NOMO-1 treated with DMSO at 0.1 percent for 48 hours (cell line): ENCODE measurements around the gene CARM1.
"Not testable (repeated sequence)": the region's sequence is repeated elsewhere in the genome, so short reads cannot be mapped to it uniquely, and the experiment has no call there.

Source experiments
- DNase-seq: peaks from one replicate; lab custom pipeline; 2025; ENCODE audit not compliant: unreplicated experiment; lab: John Stamatoyannopoulos, UW

Gene CARM1

DNA sequence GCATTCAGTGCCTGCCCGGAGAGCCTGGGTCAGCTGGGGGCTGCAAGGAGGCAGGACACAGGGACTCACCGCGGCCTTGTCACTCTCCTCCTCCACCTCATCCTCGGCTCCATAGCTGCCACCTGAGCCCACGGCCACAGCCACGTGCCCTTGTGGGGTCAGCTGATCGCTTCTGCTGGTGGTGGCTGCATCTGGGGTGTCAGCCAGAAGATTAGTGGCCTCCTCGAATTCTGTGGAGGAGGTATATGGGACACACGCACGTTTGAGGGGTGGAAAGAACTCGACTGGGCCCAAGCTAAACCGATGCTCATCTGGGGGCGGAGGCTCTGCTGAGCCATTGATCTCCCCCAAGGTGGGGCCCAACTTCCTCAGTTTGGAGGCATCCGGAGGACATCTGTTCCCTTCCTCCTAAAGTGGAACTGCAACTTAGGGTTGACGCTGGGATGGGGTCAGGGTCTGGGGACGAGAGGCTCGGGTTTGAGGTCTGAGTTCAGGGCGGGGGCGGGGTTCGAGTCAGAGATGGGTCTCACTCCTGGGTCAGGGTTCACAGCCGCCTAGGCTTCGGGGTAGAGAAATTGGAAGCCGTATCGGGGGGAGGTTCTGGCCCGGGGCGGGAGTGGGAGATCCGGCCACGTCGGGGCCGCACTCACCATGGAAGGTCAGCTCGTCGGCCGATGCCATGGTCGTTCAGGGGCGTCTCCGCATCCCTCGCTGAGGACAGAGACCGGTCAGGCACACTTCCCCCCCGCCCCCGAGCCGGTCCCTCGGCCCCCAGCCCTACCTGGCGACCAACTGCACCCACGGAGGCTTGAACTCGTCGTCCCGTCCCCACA lies 56.6 kb downstream of the CARM1 start:
- peak; percentile 16 for DNase-seq

DNA sequence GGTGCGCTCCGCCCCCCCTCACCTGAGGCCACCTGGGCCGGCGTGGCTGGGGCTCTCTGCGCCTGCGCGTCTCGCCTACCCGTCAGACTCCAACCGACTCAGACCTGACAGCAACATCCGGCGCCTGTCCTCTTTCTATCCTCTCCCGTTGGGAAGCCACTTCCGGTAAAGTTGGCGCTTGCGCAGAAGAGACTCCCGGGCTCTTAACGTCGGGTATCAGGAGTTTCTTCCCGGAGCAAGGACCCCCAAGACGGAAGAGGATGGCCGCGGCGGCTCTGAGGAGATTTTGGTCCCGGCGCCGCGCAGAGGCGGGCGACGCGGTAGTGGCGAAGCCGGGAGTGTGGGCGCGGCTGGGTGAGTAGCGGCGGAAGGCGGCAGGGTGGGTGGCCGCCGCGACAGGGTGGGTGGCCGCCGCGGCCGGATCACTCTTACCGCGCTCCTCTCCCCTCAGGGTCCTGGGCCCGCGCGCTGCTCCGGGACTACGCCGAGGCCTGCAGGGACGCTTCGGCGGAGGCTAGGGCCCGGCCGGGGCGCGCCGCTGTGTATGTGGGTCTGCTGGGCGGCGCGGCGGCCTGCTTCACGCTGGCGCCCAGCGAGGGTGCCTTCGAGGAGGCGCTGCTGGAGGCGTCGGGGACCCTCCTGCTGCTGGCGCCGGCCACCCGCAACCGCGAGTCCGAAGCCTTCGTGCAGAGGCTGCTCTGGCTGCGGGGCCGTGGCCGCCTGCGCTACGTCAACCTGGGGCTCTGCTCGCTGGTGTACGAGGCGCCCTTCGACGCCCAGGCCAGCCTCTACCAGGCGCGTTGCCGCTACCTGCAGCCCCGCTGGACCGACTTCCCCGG lies 57.4 kb downstream of the CARM1 start, which contains the start of the genes TIMM29 and YIPF2:
TIMM29 (plus strand) TSS at position 249 of the 839 bp plus-strand sequence; CDS start at position 261, 12 bp downstream.
YIPF2 (minus strand) TSS at position 77 of the 839 bp plus-strand sequence. CDS start 229 bp downstream, outside the sequence.
- peak; percentile 96 for DNase-seq

DNA sequence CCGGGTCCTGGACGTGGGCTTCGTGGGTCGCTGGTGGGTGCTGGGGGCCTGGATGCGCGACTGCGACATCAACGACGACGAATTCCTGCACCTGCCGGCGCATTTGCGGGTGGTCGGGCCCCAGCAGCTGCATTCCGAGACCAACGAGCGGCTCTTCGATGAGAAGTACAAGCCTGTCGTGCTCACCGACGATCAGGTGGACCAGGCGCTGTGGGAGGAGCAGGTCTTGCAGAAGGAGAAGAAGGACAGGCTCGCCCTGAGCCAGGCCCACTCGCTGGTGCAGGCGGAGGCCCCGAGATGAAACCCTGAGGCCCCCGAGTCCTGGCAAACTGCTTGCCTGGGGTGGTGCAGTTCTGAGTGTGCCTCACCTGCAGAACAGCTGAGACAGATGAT lies 58.0 kb downstream of the CARM1 start:
- DNase-seq, result no peak

DNA sequence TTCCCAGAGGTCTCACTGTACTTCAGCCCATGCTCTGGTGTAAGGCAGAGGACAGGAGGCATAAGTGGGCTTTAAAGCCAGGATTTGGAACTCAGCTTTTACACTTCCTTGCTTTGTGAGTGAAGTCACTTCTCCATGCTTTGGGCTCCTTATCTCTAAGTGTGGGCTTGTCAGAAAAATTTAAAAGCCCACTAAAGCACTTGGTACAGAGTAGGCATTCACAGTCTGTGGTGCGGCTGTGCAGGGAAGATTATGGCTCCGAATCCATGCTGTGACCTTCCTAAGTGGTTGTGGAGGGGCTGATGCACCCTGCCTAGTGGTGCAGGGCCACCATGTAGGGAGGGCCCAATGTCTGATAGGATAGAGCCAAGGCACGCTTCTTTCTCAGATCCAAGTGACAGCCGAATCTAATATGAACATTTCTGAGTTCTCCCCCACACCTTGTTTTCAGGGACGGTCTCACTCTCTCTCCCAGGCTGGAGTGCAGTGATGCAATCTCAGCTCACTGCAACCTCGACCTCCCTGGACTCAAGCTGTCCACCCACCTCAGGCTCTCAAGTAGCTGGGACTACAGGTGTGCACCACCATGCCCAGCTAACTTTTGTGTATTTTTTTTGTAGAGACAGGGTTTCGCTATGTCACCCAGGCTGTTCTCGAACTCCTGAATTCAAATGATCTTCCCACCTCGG lies 64.2 kb downstream of the CARM1 start:
- DNase-seq, result no peak

DNA sequence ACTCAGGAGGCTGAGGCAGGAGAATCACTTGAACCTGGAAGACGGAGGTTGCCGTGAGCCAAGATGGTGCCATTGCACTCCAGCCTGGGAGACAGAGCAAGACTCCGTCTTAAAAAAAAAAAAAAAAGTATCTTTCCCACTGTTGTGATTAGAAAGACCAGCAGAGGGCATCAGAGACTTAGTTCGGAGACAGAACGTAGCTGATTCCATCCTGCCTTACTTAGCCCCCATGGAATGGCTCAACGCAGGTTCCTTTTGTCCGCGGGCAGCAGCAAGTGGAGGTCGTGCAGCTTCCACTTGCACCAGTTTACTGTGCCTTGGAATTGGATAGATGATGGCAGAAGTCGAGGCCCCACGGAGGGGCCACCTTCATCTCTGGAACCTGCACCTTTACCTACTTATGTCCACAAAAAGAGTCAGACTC lies 65.3 kb downstream of the CARM1 start:
- peak; percentile 69 for DNase-seq

DNA sequence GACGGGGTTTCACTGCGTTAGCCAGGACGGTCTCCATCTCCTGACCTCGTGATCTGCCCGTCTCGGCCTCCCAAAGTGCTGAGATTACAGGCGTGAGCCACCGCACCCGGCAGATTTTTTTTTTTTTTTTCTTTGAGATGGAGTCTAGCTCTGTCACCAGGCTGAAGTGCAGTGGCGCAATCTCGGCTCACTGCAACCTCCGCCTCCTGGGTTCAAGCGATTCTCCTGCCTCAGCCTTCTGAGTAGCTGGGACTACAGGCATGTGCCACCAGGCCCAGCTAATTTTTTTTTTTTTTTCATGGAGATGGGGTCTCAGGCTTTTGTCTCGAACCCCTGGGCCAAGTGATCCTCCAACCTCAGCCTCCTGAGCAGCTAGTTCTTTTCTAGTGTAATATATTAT lies 70.3 kb downstream of the CARM1 start:
- not testable (repeated sequence) for DNase-seq

DNA sequence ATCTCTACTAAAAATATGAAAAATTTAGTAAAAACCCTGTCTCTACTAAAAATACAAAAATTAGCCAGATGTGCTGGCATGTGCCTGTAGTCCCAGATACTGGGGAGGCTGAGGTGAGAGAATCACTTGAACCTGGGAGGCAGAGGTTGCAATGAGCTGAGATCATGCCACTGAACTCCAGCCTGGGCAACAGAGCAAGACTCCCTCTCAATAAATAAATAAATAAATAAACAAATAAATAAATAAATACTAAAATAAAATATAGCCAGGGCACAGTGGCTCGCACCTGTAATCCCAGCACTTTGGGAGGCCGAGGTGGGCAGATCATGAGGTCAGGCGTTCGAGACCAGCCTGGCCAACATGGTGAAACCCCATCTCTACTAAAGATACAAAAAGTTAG lies 72.1 kb downstream of the CARM1 start:
- DNase-seq, result not testable (repeated sequence)

DNA sequence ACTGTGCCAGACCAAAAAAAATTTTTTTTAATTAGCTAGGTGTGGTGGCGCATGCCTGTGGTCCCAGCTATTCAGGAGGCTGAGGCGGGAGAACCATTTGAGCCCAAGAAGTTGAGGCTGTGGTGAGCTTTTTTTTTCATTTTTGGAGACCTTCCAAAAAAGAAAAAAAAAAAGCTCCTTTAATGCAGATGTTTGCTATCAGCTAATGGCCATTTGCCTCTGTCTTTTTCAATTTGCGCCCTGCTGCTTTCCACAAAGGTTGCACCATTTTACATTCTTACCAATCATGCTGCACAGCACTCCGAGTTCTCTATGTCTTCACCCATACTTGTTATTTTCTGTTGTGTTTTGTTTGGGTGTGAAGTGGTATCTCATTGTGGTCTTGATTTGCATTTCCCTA lies 73.9 kb downstream of the CARM1 start:
- DNase-seq, result no peak

DNA sequence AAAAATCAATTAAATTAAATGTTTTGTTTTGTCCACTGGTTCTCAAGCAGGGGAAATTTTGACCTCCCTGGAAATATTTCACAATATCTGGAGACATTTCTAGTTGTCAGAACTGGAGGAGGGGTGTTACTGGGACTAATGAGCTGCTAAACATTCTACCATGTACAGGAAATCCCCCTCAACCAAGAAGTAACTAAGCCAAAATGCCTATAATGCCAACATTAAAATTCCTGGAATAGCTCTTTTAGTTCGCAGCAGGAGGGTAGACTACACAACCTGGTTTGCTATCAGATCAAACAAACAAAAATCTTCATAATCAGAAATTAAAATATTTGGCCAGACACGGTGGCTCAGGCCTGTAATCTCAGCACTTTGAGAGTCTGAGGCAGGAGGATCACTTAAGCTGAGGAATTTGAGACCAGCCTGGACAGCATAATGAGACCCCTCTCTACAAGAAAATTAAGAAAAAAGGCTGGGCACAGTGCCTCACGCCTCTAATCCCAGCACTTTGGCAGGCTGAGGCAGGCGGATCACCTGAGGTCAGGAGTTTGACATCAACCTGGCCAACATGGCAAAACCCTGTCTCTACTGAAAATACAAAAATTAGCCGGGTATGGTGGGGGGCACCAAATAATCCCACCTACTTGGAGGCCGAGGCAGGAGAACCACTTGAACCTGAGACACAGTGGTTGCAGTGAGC lies 75.8 kb downstream of the CARM1 start:
- no peak for DNase-seq

DNA sequence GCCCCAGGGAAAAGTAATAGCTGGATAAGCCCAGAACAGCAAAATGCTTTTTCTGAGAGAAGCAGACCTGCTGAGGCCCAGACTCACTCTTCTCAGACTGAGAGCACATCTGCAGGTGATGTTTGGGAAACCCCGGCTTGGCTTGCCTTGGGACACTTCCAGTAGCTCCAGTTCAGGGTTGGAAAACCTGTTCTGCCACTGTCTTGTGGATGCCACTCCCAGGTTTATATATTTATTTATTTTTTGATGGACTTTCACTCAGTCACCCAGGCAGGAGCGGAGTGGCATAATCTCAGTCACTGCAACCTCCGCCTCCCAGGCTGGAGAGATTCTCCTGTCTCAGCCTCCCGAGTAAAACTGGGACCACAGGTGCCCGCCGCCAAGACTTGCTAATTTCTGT lies 81.5 kb downstream of the CARM1 start:
- no peak for DNase-seq

DNA sequence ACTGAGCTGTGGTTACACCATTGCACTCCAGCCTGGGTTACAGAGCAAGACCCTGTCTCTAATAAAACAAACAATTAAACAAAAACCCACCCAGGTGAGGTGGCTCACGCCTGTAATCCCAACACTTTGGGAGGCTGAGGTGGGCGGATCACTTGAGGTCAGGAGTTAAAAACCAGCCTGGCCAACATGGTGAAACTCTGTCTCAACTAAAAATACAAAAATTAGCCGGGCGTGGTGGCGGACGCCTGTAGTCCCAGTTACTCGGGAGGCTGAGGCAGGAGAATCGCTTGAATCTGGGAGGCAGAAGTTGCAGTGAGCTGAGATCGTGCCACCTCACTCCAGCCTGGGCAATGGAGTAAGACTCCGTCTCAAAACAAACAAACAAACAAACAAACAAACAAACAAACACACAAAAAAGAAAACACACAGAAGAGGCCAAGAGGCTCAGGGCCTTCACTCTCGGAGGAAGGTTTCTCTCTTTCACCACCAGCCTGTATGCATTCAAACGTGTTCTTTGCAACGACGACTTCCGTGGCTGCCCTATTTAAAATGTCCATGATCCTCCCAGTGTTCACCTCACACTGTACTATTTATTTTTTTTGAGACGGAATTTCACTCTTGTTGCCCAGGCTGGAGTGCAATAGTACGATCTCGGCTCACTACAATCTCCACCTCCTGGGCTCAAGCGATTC lies 88.1 kb downstream of the CARM1 start:
- not testable (repeated sequence) for DNase-seq

DNA sequence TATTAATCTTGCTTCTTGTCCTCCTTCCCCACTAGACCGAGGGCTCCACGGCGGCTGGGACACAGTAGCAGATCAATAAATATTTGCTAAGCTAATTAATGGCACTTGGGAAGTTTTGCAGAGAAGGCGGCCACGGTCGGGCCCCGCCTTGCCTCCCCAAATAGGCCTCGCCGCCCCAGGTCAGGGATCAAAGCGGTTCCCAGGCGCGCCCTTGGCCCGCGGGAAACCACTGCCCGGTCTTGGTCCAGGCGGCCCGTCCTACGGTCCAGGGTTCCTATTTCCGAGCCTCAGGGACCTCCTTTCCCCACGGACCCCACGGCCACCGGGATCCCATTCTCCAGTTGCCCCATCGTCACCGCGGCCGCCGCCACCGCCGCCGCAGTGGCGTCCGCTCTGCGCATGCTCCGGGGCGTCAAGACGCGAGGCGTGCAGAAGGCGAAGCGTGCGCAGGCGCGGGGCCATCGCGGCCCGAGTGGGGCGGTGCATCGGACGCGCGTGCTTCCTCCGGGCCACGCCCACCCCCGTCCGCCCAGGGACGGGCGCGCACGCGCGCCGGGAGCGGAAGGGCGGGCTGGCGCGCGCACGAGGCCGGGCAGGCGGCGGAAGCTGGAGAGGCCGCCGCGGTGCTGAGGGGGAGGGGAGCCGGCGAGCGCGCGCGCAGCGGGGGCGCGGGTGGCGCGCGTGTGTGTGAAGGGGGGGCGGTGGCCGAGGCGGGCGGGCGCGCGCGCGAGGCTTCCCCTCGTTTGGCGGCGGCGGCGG lies 89.1 kb downstream of the CARM1 start, which contains the start of gene SMARCA4:
SMARCA4 (plus strand) TSS at position 717 of the 759 bp plus-strand sequence. CDS start 23,122 bp downstream, outside the sequence.
- peak; percentile 91 for DNase-seq

DNA sequence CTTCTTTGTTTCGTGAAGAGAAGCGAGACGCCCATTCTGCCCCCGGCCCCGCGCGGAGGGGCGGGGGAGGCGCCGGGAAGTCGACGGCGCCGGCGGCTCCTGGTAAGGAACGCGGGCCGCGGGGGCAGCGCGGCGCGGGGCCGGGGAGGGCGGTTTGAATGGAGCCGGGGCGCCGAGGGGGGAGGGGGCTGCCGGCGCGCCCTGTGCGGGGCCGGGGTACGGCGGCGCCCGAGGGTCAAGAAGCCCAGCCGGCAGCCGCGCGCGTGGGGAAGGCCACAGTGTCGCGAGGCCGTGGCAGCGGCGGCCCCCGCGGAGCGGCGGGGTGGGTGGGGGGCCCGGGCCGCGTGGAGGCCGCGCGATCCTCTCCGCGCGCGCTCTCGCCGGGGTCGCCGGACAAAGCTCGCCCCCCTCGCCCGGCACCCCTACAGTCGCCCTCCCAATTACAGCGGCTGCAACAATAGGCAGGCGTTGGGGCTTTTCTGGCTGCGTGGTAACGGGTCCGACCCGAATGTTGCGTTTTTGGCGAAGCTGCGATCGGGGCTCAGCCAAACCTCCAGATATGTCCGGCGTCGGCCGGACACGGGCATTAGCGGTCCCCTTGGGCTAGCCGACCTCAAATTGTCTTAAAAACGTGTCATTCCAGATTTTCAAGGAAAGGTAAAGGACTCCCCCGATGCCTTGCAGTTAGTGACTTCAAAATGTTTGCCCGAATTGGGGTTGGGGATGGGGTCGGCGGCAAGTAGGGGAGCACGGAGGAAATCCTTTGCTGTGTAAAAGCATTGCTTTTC lies 89.9 kb downstream of the CARM1 start:
- DNase-seq, result peak; percentile 37

DNA sequence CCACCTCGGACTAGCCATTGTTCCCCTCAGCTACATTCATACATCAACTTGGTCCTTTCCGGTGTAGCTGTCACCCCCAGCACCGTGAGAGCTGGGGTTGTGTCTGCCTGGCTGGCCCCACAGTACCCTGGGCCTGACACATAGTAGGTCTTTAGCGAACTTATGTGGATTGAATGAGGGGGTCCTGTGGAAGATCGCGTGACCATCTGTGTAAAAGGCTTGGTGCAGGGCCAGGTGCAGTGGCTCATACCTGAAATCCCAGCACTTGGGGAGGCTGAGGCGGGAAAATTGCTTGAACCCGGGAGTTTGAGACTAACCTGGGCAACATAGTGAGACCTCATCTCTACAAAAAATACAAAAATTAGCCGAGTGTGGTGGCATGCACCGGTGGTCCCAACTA lies 91.5 kb downstream of the CARM1 start:
- DNase-seq, result no peak

DNA sequence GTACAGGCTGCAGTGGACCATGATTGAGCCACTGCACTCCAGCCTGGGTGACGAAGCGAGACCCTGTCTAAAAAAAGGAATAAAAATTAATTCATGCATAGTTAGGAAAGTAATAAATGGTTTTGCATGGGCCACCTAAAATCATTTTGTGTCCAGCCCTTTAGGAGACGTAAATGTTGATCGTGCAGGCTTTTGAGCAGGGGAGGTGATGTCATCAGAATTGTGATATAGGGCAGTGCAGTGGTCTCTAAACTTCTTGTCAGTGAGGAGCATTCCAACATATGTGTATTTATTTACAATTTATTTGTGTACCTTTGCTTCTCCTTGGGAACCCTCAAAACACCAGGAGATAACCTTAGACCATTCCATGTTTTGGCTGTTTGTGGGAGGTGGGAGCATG lies 92.5 kb downstream of the CARM1 start:
- no peak for DNase-seq

DNA sequence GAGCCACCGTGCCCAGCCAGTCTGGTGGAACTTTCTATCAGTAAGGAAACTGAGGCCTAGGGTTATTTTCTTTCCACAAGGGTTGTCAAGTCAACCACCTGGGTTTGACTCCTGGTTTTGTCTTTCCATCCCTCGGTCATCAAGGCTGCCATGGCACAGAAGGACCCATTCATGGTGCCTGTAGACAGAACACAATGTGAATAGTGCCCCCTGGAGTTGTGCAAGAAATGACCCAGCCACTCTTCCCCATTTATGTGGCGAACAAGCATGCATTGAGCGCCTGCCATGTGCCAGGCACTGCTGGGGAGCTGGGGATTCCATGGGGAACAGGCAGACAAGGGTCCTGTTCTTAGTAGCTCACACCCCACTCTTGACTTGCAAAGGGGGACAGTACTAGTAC lies 93.5 kb downstream of the CARM1 start:
- no peak for DNase-seq

DNA sequence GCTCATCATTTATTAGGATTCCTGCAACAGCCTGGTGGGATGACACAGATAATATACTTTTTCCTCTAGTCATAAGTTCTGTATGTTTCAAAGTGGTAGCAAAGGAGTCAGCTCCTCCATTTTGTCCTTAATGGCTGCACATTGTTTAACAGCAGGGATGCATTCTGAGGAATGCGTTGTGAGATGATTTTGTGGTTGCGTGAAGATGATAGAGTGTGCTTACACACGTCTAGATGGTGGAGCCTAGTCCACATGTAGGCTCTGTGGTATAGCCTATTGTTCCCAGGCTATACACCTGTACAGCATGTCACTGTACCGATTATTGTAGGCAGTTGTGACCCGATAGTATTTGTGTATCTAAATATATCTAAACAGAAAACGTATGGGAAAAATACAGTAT lies 94.0 kb downstream of the CARM1 start:
- DNase-seq, result no peak

DNA sequence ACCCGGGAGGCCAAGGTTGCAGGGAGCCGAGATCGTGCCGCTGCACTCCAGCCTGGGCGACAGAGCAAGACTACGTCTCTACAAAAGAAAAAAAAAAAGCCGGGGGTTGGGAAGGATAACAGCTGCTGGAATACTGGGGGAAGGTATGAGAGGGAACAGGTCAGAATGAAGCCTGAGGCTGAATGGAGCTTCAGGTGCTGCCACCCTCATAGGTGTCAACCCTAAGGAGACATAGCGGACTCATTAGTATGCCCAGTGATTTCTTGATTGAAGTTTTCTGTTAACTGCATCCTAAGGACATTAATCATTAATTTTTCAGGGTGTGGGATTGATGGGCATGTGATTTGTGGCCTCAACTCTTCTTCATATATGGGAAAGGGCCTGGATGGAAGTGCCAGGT lies 95.5 kb downstream of the CARM1 start:
- DNase-seq, result no peak
